Left ventricle myocardium inferior (tissue), 1 donor: ENCODE data around the gene SKIL. TPM values are rescaled to one million over a fixed set of nuclear protein-coding genes. Genes with fewer than 3 reads are reported as not detected.
"Not testable (repeated sequence)": the region's sequence is repeated elsewhere in the genome, so short reads cannot be mapped to it uniquely, and the experiment has no call there.

Experiments
- DNase-seq: peaks from one replicate; pipeline ENCODE4 v3.0.0-alpha.2; 2020
- H3K27ac ChIP-seq: fragments of 200-600 bp; replicated peaks from 2 replicates; pipeline ENCODE4 v1.8.0; 2021
- H3K27me3 ChIP-seq: fragments of 200-600 bp; 2 replicates; pipeline ENCODE4 v1.8.0; 2021; ENCODE audit warnings: low read depth
- H3K36me3 ChIP-seq: fragments of 200-600 bp; 2 replicates; pipeline ENCODE4 v1.8.0; 2021
- H3K4me1 ChIP-seq: fragments of 200-600 bp; 2 replicates; pipeline ENCODE4 v1.8.0; 2021
- H3K4me3 ChIP-seq: fragments of 200-600 bp; 2 replicates; pipeline ENCODE4 v1.8.0; 2021; ENCODE audit warnings: mild to moderate bottlenecking, moderate library complexity
- H3K9me3 ChIP-seq: fragments of 200-600 bp; replicated peaks from 2 replicates; pipeline ENCODE4 v1.8.0; 2021
- intact Hi-C: fragments of 100-400 bp; cut with micrococcal nuclease; formaldehyde crosslinking; loops from one replicate; pipeline ENCODE4 v1.11.0; 2022
- total RNA-seq: library from RNA; stranded (reverse); fragmentation: NEBNext Ultra II Directional; extraction: Animal tissue kit (Norgen Biotek cat#: 25700); gene quantifications from one replicate; pipeline ENCODE4 v1.2.1, GENCODE V29; 2021
- TF ChIP-seq, protein P1 (sequence below): fragments of 200-600 bp; IDR thresholded peaks from 2 replicates; pipeline ENCODE4 v1.8.0; 2021; ENCODE audit warnings: antibody characterized with exemption, mild to moderate bottlenecking, borderline replicate concordance
- donor health status: DM: no; HTN: yes; CAD: no; lungs with severe emphysema.

SKIL gene
- total RNA-seq, 1 donor from 2014 or later = 21.5 TPM

DNA sequence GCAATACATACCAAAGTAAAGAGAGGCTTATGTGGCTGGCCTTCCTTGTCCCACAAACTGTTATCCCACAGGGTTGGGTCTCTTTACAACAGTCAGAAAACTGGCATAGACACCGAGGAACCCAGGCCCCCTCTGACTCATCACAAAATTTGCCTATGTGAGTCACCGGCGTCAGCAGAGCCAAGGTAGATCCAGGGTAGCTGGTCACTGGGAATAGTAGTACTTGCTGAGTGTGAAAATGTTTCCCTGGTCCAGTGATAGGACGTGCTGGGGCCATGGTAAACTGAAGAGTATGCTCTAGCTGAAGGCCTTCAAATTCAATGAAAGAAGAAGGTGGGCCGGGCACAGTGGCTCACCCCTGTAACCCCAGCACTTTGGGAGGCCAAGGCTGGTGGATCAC is 27.1 kb upstream of the SKIL start:
- no peak for DNase-seq
- intact Hi-C loops = no loop called here
- Histone ChIP-seq H3K9me3 (peaks cover 21% of the 10 kb centered on the region), H3K27ac (no peak overlapping the region), H3K27me3 (no peaks in the 10 kb centered on the region), H3K4me3 (no peak overlapping the region), H3K4me1 (peaks cover 4% of the 10 kb centered on the region), H3K36me3 (no peaks in the 10 kb centered on the region)
- TF ChIP-seq, protein P1, sequence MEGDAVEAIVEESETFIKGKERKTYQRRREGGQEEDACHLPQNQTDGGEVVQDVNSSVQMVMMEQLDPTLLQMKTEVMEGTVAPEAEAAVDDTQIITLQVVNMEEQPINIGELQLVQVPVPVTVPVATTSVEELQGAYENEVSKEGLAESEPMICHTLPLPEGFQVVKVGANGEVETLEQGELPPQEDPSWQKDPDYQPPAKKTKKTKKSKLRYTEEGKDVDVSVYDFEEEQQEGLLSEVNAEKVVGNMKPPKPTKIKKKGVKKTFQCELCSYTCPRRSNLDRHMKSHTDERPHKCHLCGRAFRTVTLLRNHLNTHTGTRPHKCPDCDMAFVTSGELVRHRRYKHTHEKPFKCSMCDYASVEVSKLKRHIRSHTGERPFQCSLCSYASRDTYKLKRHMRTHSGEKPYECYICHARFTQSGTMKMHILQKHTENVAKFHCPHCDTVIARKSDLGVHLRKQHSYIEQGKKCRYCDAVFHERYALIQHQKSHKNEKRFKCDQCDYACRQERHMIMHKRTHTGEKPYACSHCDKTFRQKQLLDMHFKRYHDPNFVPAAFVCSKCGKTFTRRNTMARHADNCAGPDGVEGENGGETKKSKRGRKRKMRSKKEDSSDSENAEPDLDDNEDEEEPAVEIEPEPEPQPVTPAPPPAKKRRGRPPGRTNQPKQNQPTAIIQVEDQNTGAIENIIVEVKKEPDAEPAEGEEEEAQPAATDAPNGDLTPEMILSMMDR = no peak

GRCh38 chr3:170331143-170331542 is 26.4 kb upstream of the SKIL start:
- H3K4me3 ChIP-seq = no peak overlapping the region
- no peaks in the 10 kb centered on the region for H3K27me3 ChIP-seq
- no peak for DNase-seq
- H3K27ac ChIP-seq = no peak overlapping the region
- peaks cover 21% of the 10 kb centered on the region for H3K9me3 ChIP-seq
- peaks cover 4% of the 10 kb centered on the region for H3K4me1 ChIP-seq
- H3K36me3 ChIP-seq = no peaks in the 10 kb centered on the region
- TF ChIP-seq, protein P1 = no peak
- intact Hi-C loops = no loop called here

DNA sequence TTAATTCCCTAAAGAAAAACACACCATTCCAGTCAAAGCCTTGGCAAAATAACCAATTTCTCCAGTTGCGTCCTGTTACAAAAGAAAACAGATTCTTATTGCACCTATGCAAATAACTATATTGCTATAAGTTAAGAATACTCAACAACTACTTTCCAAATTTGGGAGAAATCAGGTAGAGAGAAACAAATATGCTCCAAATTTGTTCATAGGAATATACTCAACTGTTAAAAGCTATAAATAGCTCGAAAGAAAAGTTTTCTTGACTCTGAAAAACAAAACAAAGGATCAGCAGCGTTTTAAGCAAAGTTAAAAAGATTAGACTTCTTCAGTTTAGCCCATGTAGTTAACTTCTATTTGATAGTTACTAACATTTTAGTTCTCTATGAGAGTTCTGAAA is 20.1 kb upstream of the SKIL start:
- Histone ChIP-seq H3K9me3 (peaks cover 8% of the 10 kb centered on the region), H3K36me3 (no peaks in the 10 kb centered on the region), H3K27ac (no peak overlapping the region), H3K4me1 (no peaks in the 10 kb centered on the region), H3K4me3 (no peak overlapping the region), H3K27me3 (no peaks in the 10 kb centered on the region)
- intact Hi-C loops = no loop called here
- TF ChIP-seq, protein P1 = no peak
- no peak for DNase-seq

DNA sequence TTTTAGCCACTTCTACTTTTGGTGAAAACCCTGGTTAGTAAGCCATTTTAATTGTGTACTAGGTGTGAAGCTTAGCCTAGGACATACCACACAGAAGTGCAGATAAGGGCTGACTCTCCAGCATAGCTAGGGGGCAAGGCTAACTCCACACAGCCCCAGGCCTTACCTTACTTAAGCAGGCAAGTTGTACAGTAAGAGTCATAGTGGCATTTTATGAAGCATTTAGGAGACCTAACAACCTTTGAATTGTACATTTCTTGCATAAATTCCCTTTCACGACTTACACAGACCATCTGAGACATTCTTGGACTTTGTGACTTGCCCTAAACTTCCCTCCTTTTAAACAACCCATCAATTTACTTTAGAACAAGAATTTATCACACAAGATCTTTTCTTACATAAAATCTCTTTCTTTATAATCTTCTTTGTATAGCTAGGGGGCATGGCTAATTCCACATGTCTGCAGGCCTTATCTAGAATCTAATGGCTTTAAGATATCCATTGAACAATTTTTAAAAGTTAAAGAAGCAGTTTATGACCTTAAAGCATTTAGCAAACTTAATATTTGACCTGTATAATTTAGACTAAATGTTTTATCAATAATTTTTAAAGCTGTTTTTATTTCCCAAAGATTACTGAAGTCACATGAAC is 18.7 kb upstream of the SKIL start:
- no peaks in the 10 kb centered on the region for H3K36me3 ChIP-seq
- H3K27ac ChIP-seq = no peak overlapping the region
- H3K27me3 ChIP-seq = no peaks in the 10 kb centered on the region
- peaks cover 8% of the 10 kb centered on the region for H3K9me3 ChIP-seq
- H3K4me3 ChIP-seq = no peak overlapping the region
- DNase-seq = no peak
- TF ChIP-seq, protein P1 = no peak
- intact Hi-C loops = no loop called here
- H3K4me1 ChIP-seq = peaks cover 1% of the 10 kb centered on the region

DNA sequence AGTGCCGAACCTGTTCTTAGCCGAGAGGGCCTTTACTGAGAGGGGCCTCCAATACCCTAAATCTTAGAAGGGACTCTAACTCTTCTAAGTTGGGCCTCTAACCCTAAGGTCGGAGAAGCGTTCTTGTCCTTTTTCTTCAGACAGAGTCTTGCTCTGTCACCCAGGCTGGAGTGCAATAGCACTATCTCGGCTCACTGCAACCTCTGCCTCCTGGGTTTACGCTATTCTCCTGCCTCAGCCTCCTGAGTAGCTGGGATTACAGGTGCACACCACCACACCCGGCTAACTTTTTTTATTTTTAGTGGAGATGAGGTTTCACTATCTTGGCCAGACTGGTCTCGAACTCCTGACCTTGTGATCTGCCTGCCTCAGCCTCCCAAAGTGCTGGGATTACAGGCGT is 15.2 kb upstream of the SKIL start:
- H3K27me3 ChIP-seq, DNase-seq, H3K36me3 ChIP-seq, H3K9me3 ChIP-seq, H3K4me3 ChIP-seq, H3K4me1 ChIP-seq, intact Hi-C loops, H3K27ac ChIP-seq: not testable (repeated sequence)

DNA sequence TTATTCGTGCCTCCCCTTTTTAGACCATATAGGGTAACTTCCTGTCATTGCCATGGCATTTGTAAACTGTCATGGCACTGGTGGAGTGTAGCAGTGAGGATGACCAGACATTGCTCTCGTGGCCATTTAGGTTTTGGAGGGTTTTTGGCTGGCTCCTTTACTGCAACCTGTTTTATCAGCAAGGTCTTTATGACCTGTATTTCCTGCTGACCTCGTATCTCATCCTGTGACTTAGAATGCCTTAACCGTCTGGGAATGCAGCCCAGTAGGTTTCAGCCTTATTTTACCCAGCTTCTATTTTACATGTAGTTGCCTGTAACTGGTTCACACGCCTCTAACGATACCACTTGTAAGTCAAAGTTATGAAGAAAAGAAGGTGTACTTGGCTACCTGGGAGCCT is 13.7 kb upstream of the SKIL start:
- peak overlapping the region; percentile 18 for H3K27ac ChIP-seq
- DNase-seq, H3K4me1 ChIP-seq, H3K9me3 ChIP-seq, H3K36me3 ChIP-seq, intact Hi-C loops, H3K4me3 ChIP-seq, H3K27me3 ChIP-seq: not testable (repeated sequence)

GRCh38 chr3:170344971-170345370 is 12.5 kb upstream of the SKIL start:
- H3K27me3 ChIP-seq = no peaks in the 10 kb centered on the region
- intact Hi-C loops = no loop called here
- peaks cover 6% of the 10 kb centered on the region for H3K4me1 ChIP-seq
- no peak overlapping the region for H3K27ac ChIP-seq
- no peaks in the 10 kb centered on the region for H3K9me3 ChIP-seq
- no peak for DNase-seq
- H3K36me3 ChIP-seq = no peaks in the 10 kb centered on the region
- TF ChIP-seq, protein P1 = no peak
- no peak overlapping the region for H3K4me3 ChIP-seq
